Uterus (tissue), 2 donors: ENCODE results near the gene DIPK1A.

Experiments
- CTCF ChIP-seq, 4 experiments: fragments of 200-600 bp in 2 of 4; fragments of 450-650 bp in 2 of 4; sonication (generic) in 2 of 4; IDR thresholded peaks; one replicate each; pipeline ENCODE4 v1.5.1; 2016 to 2019; ENCODE audit warnings: antibody characterized with exemption in 4 of 4, mild to moderate bottlenecking in 2 of 4, moderate library complexity in 1 of 4
- POLR2A ChIP-seq, 2 donors: fragments of 450-650 bp; IDR thresholded peaks; one replicate each; pipeline ENCODE4 v1.6.1; 2016; ENCODE audit warnings: antibody characterized with exemption in 2 of 2, mild to moderate bottlenecking in 1 of 2, moderate library complexity in 1 of 2

- TF ChIP-seq CTCF (IDR thresholded peaks at IDR 0.05) (no peak), POLR2A (IDR thresholded peaks at IDR 0.05) (no peak)
Observed at GRCh38 chr1:92948071-92948470, 13.2 kb downstream of the DIPK1A start.
